Stimulated activated naive CD4-positive, alpha-beta T cell (primary cell): ENCODE results near the gene CHST9.
"Not testable (repeated sequence)": the region's sequence is repeated elsewhere in the genome, so short reads cannot be mapped to it uniquely, and the experiment has no call there.

Experiments used
- DNase-seq, 6 experiments: peaks; one replicate each; lab custom pipeline; 2025; lab: John Stamatoyannopoulos, UW

The CHST9 gene

DNA sequence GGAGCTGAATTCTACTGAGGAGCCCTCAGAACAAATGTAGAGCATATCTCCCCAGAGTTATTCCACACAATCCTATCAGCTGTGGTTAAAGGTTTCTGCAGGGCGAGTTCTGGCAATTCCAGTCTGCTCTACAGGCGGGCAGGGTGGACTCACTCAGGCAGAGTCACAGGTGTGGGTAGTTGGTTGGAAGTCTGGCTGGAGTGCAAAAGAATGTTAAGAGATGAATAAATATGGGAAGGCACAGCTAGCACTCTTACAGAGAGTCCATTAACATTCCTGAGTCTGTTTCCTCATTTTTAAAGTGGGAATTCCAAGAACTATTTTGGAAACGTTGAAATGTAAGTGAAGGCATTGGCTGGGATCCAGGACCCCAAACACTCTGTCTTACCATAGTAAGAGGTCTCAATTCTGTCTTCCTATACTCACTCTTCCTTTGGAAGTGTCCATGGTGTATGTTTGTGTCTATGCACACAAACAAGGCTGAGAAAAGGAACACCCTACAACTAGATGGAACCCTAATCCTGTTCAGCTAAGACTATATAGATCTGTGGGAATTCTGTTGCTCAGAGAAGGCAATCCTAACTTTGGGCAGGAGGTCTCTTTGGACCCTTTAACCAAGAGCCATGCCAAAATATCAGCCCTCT lies 256.3 kb downstream of the CHST9 start:
- no peak for DNase-seq

DNA sequence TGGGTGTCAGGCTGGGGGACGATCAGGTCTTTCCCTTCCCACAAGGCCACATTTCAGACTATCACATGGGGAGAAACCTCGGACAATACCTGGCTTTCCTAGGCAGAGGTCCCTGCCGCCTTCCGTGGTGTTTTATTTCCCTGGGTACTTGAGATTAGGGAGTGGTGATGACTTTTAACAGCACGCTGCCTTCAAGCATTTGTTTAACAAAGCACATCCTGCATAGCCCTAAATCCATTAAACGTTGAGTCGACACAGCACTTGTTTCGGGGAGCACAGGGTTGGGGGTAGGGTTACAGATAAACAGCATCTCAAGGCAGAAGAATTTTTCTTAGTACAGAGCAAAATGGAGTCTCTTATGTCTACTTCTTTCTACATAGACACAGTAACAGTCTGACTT lies 257.3 kb downstream of the CHST9 start:
- DNase-seq: not testable (repeated sequence)

DNA sequence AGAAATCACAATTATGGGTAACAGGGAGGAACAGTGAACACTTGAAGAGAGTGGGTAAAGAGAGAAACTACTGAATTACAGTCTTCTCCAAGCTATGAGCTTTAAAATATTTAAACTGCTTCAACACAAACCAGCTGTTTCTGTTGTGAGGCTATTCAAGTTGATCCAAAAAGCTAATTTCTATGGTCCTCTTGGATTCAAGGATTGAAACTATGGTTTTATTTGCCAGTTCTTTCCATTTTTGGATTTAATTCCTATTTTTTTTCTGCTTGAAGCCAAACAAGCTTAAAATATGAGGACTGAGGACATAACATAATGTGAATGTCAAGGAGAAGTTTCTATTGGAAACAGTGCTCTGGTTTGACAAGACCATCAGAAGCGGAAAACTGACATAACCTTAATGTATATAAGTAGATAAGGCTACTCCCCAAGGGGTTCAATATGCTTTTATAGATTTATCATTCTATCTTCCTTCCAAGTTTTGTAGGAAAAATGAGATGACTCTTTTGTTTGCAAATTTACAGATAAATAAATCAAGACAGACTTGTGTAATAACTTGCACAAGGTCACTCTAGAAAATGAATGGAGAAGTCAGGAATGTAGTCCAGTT lies 258.9 kb downstream of the CHST9 start:
- no peak for DNase-seq

DNA sequence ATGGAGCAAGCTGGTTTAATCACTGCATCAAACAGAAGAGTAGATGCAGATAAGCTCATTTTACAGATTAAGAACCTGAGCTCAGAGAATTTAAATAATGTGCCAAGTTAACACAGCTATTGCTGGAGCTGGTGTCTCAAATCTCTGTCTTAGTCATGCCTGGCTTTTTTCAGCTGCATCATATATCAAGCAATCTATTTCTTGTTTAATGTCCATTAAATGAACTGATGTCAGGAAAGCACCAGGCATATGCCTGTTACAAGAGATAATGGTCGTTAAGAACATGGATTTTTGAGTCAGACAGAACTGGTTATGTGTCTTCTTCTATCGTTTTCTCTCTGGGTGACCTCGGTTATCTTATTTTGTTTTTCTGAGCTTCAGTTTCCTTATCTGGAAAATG lies 259.8 kb downstream of the CHST9 start:
- DNase-seq: no peak

DNA sequence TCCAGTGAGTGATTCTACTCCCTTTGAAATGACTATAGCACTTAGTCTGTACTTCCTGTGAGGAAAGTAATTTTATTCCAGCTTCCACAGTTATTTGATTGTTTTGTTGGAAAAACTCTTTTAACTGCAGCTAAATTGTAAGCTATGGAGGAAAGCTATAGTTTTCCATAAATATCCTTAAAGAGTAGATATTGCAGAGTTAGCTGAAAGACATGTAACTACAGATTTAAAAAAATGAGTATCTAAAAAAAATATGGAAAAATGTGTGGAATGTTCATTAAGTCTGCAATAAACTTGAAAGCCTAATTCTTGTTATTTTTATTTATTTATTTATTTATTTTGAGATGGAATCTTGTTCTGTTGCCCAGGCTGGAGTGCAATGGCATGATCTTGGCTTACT lies 262.8 kb downstream of the CHST9 start:
- DNase-seq: no peak

DNA sequence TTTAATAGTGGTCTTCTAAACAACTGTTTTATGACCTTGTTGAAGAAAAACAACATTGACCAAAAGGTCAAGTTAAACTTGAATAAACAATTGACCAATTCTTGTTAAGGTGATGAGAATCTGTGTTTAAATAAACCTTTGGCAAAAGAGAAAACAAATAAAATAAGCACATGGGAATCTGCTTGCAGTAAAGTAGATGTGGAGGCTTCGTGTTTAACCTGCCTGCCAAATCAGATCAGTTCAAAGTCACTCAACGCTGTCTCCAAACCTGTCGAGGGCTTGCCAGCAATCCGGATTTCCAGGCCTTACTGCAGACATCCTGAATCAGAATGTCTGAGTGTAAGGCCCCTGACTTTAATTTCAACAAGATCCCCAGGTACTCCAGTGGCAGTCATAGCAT lies 264.5 kb downstream of the CHST9 start:
- no peak for DNase-seq

DNA sequence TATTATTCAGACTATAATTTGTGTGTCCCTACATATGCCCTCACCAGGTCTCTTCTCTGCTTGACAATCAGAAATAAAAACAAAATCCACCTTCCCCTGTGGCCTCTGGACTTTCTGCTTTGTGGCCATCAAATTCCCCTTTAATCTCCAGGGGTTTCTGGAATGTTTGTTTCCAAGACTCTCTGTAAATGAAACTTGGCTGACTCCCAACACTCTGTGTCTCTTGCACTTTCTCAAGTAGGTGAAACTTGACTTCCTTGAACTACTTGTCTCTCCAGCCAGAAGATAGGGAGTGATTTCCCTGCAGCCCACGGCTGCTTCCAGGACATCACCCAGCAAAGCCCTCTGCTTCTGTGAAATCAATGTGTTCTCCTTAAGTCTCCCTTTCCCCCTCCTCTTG lies 265.5 kb downstream of the CHST9 start:
- no peak for DNase-seq

DNA sequence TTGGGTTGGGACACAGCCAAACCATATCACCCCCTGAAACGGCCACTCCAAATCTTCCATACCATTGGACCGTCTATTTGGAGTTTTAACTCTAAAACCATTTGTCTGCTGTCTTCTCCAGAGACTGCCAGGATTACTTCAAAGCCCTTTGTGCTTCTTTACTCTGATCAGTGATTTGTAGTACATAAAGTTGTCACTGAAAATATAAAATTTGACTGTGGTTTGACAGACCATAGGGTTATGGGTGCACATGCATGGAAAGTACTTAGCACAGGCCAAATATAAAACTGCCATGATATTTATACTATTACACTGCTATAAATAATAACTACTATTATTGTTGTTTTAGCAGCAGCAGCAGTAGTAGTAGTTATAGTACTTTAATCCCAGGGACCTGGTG lies 265.9 kb downstream of the CHST9 start:
- DNase-seq: no peak

DNA sequence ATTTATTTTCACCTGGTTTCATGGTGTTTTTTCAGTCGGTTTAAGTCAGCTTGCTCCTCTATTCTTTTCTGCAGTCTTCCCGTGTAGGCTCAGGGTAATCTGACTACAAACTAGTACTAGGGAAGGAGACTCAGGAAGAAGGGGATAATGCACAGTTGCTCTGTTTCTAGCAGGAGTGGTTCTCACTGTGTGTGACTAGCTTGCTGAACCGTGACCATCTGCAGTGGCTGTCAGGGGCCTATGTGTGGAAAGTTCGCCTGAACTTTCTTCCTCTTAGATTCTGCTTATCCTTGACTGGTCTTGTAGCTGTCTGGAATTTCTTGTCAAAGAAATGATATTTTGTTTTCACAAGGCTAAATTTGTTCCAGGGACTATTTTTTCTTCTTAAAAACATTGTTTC lies 273.3 kb downstream of the CHST9 start:
- no peak for DNase-seq

DNA sequence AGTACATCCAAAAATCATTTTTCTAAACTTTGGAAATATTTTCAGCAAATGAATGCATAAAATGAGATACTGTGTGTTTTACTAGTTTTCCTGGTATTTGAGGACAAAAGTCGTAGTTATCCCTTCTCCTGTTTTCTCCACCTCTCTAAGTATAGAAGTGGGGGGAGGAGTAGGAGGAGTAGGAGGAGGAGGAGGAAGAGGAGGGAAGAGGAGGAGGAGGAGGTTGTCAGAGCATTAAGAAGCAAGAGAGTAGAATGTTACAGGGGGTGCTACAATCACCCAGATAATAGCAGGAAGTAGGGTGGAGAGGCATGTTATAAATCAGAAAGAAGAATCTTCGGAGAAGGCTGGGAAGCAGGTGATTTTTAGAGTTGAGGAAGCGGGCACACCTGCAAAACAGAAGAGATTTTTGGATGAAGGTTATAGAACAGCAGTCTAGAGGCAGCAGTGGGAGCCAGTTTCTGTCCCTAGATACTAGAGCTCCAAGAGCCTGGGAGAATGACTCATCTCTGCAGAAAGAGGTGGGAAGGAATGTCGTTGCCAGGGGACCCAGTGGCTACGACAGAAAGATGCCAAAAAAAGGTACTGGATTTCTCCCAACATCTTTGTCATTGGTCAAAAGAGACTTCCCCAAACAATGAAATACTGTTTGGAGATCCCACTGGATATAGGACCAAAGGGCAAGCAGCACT lies 275.4 kb downstream of the CHST9 start:
- no peak for DNase-seq

DNA sequence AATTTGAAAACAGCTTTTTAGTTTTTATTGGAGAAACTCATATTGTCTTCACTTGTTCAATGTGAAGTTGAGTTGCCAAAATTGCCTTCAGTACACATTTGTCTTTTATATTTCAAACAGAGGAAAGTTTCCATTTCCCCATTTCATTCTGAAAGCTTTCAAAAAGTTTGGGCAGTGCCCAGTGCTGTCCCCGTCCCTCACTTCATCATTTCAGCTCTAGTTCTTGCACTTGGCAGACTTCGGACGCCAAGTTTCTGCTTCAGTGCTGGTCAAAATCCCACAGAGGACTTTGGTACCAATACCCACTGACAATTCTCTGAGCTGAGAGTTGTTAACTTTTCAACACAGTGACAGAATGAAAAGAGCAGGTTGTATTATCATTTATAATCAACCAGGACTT lies 276.2 kb downstream of the CHST9 start:
- no peak for DNase-seq

DNA sequence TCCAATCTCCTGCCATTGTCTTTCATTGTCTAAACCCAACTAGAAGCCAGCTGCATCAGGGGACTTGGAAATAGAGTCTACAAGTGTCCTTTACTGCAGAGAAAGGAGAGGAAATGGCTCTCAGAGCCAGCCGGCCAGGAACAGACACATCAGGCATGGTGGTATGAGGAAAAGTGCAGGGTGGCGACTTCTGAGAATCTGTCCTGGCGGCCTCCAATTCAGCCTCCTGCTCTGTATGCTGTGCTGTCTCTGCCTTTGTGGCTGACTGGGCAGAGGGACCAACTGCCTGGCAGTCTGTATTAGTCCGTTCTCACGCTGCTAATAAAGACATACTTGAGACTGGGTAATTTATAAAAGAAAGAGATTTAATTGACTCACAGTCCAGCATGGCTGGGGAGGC lies 282.8 kb downstream of the CHST9 start:
- no peak for DNase-seq

DNA sequence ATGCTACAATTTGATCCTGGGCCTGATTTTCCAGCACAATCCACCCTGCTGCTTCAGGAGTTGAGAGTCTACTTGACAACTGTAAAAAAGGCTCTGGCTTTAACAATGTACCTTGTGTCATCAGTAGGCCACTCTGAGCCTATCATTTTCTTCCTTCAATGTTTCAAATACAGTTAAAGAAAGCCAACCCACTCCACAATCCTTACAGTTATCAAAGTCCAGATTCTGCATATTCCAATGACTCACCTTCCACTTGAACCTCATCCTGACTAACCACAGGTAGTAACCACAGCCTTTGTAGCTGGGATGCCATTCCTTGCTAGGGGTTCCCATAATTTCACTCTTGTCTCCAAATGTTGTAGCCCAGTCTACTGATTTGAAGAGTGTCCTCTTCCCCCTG lies 284.1 kb downstream of the CHST9 start:
- no peak for DNase-seq

DNA sequence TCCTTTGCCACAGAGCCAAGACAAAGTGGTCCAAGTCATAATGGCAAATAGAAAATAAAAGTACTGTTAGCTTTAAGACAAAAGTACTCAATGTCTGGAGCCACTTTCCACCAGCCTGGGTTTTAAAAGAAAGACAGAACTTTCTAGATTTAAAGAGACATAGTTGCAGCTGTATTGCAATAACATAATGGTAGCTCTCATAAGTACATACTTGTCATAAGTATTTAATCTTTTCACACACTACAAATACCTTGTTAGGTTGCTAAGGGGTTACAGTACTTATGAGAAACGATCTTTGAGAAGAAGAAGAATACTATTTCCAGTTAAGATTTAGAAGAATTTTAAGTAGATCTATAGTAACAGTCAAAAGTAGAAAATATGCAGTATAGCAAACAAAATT lies 290.7 kb downstream of the CHST9 start:
- DNase-seq: no peak

DNA sequence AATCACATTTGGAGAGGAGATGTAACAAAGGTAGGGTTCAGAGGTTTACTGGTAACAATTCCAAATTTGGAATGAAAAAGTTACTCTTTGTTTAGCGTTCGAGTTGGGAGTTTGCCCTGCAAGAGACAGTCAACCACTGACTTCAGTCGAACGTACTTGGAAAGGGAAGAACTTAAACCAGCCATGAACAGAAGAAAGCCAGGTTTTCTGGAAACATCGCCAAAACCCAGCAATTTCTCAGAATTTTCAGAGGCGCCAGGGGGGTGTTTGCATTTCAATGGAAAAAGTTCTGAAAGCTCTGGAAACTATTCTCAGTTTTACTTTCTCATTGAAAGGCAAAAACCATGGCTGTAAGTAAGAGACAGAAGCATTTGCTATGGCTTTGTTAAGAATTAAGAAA lies 291.1 kb downstream of the CHST9 start:
- DNase-seq: no peak

DNA sequence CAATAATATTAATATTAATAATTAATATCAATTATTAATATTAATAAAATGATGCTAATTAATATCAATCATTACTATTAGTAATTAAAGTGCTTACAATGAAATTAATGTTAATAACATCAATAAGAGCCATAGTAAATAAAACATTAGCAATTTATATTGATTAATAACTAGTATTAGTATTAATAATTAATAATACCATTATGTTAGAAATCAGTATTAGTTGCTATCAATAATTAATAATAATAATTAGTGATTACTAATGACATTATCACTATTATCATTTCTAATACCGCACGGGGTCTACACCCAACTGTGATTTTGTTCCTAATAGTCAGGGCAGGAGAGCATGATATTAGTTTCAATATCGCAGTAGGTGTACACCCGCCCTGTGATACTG lies 296.8 kb downstream of the CHST9 start:
- no peak for DNase-seq

DNA sequence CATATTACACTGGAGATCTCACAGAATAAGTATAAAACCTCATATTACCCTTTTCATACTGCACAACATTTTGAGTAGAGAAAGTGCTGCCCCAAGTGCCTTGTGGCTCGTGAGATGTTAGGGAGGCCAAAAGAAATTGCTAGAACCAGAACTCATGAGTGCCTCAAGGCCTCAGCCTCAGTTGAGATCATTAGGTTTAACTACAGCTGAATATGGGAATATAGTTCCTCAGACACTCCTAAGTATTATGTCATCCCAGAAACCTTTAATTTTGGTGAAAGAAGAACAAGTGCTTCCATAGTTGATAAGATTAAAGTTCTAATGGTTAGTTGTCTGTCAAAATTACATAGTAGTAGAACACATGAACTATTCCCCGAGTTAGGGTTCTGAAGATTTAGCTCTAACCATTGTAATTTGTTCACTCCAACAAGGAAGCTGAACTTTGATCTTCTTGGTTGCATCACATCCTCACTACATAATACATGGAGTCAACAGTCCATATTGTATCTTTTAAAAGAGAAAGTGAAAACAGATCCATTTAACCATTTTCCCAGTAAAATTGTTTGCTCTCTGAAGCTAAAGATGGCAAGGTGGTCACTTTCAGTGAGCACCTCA lies 310.0 kb downstream of the CHST9 start:
- no peak for DNase-seq

DNA sequence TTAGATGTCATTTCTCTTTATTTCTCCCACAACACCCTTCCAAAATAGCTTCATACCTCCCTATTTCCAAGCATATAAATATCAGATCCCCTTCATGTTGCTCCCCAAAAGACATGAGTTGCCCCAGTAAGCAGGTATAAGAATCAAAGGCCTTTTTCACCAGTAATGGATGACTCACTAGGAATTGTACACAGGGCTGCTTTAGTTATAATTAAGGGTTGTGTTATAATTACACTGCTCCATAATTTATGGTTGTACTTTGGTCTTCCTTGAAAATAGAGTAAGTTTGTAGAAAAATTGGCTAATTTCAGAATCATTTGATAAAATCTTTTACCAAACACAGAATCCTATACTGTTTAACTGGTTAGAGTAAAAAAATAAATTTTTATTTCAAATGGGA lies 310.8 kb downstream of the CHST9 start:
- no peak for DNase-seq

DNA sequence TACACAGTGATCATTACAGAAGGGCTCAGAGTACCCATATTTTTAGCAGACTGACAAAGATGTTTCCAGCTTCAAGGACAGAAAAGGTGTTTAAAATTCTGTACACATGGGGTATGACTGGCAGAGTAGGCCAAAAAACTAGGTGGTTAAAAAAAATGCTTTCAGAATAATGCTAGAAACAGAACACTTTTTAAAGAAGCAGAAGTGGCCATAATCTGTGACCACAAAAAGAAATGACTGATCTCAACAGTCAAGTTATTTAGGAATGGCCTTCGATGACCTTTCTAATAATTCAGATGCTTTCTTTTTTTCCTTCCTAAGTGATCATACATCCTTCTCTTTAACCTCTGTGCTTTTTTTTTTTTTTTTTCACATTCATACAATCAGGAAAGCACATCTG lies 315.5 kb downstream of the CHST9 start:
- DNase-seq: no peak

DNA sequence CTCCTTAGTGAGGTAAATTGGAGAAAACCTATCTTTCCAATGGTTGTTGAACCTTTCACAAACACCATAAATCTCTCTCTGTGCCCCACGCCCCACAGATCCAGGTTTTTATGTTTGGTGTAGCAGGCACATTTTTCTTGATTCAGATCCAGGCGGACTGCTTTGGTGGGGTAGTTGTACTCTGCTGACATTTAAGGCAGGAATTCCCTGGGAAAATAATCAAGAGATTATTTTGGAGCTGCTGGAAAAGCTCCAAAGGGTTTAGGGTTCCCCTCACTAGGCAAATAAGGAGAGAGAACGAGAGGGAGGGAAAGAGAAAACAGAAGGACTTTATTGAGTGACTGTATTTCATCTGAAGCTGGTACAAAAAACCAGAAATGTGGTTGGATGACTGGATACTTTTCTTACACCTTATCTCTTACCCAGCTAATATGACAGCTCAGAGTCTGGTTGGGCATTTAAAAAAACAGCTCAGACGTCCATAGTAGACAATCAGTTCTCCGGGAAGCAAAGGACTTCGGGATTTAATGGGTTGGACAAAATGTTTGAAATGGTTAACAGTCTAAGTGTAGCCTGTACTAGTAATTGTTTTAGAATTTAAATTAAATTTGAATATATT lies 316.0 kb downstream of the CHST9 start:
- no peak for DNase-seq

DNA sequence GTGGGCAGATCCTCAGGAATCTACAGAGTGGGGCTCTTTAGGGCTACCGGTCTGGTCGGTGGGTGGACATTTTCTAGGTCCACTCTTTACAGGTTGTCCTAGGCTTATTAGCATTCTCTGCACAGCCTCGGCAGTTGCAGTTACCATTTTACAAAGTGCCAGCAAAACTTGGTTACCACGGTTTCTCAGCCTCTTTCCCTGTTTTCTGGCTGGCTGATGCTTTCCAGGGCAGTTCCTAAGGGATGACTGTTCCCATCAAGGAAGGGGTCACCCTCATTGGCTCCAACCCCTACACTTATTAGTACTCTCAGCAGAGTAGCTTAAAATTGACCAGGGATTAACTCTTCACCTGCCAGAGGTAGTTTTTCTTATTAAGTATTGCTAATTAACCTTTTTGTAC lies 317.6 kb downstream of the CHST9 start:
- no peak for DNase-seq

DNA sequence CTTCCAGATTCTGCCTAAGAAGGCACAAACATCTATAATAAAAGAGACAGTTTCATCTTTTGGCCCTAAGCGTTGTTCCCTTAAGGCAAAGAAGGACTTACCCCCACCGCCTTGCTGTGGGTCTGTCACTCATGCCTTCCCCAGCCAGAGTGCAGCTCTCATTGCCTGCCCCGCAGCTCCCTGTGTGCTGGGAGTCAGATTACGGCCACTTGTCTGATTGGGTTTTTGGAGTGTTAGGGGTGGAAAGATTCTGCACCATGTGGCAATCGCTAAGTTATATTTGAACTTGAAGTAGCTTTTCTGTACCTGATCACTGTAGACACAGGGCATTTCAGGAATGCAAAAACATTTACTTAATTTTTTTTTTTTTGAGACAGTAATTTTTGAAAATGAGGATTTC lies 319.6 kb downstream of the CHST9 start, which contains the start of gene AQP4:
TSS of gene AQP4 (minus strand) at position 151 of the 400 bp plus-strand sequence. CDS start at position 133, 18 bp downstream.
- no peak for DNase-seq

DNA sequence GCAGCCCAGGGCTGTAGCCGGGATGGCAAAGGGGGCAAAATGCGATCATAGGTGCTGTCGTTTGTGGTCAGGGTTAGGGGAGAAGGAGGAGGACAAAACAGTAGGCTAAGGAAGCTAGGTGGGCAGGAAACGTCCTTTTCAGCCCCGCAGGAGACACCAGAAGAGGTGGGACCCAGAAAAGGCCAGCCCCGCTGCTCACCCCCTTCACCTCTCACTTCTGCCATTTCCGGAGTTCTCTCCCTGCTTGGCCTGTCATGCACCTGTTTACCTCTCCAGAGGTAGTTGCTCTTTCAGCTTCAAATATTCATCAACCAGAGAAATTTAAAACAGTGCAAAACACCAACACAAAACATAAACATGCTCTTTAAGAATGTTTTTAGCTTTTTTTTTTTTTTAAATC lies 320.4 kb downstream of the CHST9 start:
- no peak for DNase-seq
